Astrocyte (in vitro differentiated cells and primary cell): ENCODE measurements around the gene MBTD1. TPM values are rescaled to one million over a fixed set of nuclear protein-coding genes. Genes with fewer than 3 reads are reported as not detected.

ENCODE experiments used
- DNase-seq: peaks from one replicate; pipeline ENCODE4 v3.0.0-alpha.2; 2010; ENCODE audit warnings: low read depth
- FAIRE-seq: peaks from 2 replicates; lab custom pipeline; 2011; peaks lifted over from hg19 to GRCh38; lab: Jason Lieb, UNC
- H2AFZ ChIP-seq: 2 replicates; pipeline ENCODE4 v1.6.0; 2012; ENCODE audit warnings: low read depth, low read length, inconsistent platforms
- H3K27ac ChIP-seq: 2 replicates; pipeline ENCODE4 v1.5.1; 2011; ENCODE audit warnings: low read depth, low read length, inconsistent platforms
- H3K27me3 ChIP-seq: 2 replicates; pipeline ENCODE4 v1.6.0; 2011; ENCODE audit warnings: low read length, inconsistent platforms; ENCODE audit not compliant: insufficient read depth
- H3K36me3 ChIP-seq: 2 replicates; pipeline ENCODE4 v1.5.1; 2011; ENCODE audit warnings: low read length, inconsistent platforms; ENCODE audit not compliant: insufficient read depth
- H3K4me1 ChIP-seq: 2 replicates; pipeline ENCODE4 v1.5.1; 2011; ENCODE audit warnings: low read length, inconsistent platforms; ENCODE audit not compliant: insufficient read depth
- H3K4me2 ChIP-seq: 2 replicates; pipeline ENCODE4 v1.6.0; 2012; ENCODE audit warnings: low read length, inconsistent platforms
- H3K4me3 ChIP-seq: 2 replicates; pipeline ENCODE4 v1.5.1; 2011; ENCODE audit warnings: low read depth, mild to moderate bottlenecking, low read length, inconsistent platforms; ENCODE audit not compliant: insufficient read depth
- H3K79me2 ChIP-seq: 2 replicates; pipeline ENCODE4 v1.6.0; 2012; ENCODE audit warnings: mild to moderate bottlenecking, low read length, inconsistent platforms; ENCODE audit not compliant: insufficient read depth
- H3K9ac ChIP-seq: 2 replicates; pipeline ENCODE4 v1.6.0; 2012; ENCODE audit warnings: mild to moderate bottlenecking, low read length, inconsistent platforms
- H3K9me3 ChIP-seq: 2 replicates; pipeline ENCODE4 v1.5.1; 2012; ENCODE audit warnings: low read depth, mild to moderate bottlenecking, low read length, inconsistent platforms; ENCODE audit not compliant: insufficient read depth
- H4K20me1 ChIP-seq: 2 replicates; pipeline ENCODE4 v1.6.0; 2012; ENCODE audit warnings: low read length, inconsistent platforms; ENCODE audit not compliant: insufficient read depth
- H3K27ac Mint-ChIP-seq: one replicate; pipeline ENCODE4 v1.8.0; 2021; ENCODE audit warnings: mild to moderate bottlenecking, mixed read lengths; ENCODE audit not compliant: unreplicated experiment
- H3K27me3 Mint-ChIP-seq: one replicate; pipeline ENCODE4 v1.8.0; 2021; ENCODE audit warnings: low read depth, mixed read lengths; ENCODE audit not compliant: unreplicated experiment
- H3K36me3 Mint-ChIP-seq: one replicate; pipeline ENCODE4 v1.8.0; 2021; ENCODE audit warnings: low read depth, mixed read lengths; ENCODE audit not compliant: unreplicated experiment
- H3K4me1 Mint-ChIP-seq: one replicate; pipeline ENCODE4 v1.8.0; 2021; ENCODE audit warnings: low read depth, mixed read lengths; ENCODE audit not compliant: unreplicated experiment
- H3K4me3 Mint-ChIP-seq: one replicate; pipeline ENCODE4 v1.8.0; 2021; ENCODE audit warnings: mild to moderate bottlenecking, moderate library complexity, mixed read lengths; ENCODE audit not compliant: unreplicated experiment
- H3K9me3 Mint-ChIP-seq: one replicate; pipeline ENCODE4 v1.8.0; 2021; ENCODE audit warnings: mild to moderate bottlenecking, mixed read lengths; ENCODE audit not compliant: unreplicated experiment
- CTCF ChIP-seq: IDR thresholded peaks from 2 replicates; pipeline ENCODE4 v1.5.1; 2011; ENCODE audit warnings: low read depth, mild to moderate bottlenecking, inconsistent platforms, low read length, moderate library complexity; ENCODE audit not compliant: insufficient read depth
- EZH2 ChIP-seq: IDR thresholded peaks from 2 replicates; pipeline ENCODE4 v1.6.1; 2012; ENCODE audit warnings: mild to moderate bottlenecking, low read length, inconsistent platforms; ENCODE audit not compliant: insufficient read depth
- total RNA-seq: library from RNA; stranded (reverse); gene quantifications from 2 replicates; pipeline ENCODE4 v1.2.1, GENCODE V29; 2021

MBTD1 gene
- total RNA-seq, 1 donor from 2014 or later = 11.1 TPM

- Mint-ChIP-seq H3K36me3 (peaks cover 7% of the 10 kb centered on the region), H3K27me3 (no peaks in the 10 kb centered on the region), H3K4me3 (no peak overlapping the region), H3K4me1 (peaks cover 14% of the 10 kb centered on the region), H3K9me3 (no peaks in the 10 kb centered on the region), H3K27ac (peak overlapping the region; percentile 21)
- TF ChIP-seq EZH2 (no peak), CTCF (no peak)
- Histone ChIP-seq H3K4me2 (peak overlapping the region; percentile 16), H3K79me2 (peaks cover 34% of the 10 kb centered on the region), H3K4me1 (no peaks in the 10 kb centered on the region), H3K9me3 (no peaks in the 10 kb centered on the region), H3K27me3 (no peaks in the 10 kb centered on the region), H4K20me1 (peaks cover 2% of the 10 kb centered on the region), H3K36me3 (no peaks in the 10 kb centered on the region), H3K27ac (no peak overlapping the region), H3K9ac (no peak overlapping the region), H2AFZ (no peak overlapping the region), H3K4me3 (no peak overlapping the region)
- FAIRE-seq (no peak), DNase-seq (no peak)
Observed at GRCh38 chr17:51251010-51251409, 8.8 kb downstream of the MBTD1 start.

GRCh38 chr17:51250314-51250840 is 9.5 kb downstream of the MBTD1 start:
- no peak for TF ChIP-seq CTCF
- TF ChIP-seq EZH2 = no peak
- Histone ChIP-seq H3K79me2 (peaks cover 28% of the 10 kb centered on the region), H2AFZ (no peak overlapping the region), H3K36me3 (no peaks in the 10 kb centered on the region), H3K27me3 (no peaks in the 10 kb centered on the region), H3K9me3 (no peaks in the 10 kb centered on the region), H4K20me1 (no peaks in the 10 kb centered on the region), H3K9ac (no peak overlapping the region), H3K27ac (no peak overlapping the region), H3K4me2 (no peak overlapping the region), H3K4me1 (no peaks in the 10 kb centered on the region), H3K4me3 (no peak overlapping the region)
- Mint-ChIP-seq H3K4me3 (no peak overlapping the region), H3K27ac (peak overlapping the region; percentile 21), H3K9me3 (no peaks in the 10 kb centered on the region), H3K27me3 (no peaks in the 10 kb centered on the region), H3K36me3 (peaks cover 7% of the 10 kb centered on the region), H3K4me1 (peaks cover 15% of the 10 kb centered on the region)
- DNase-seq (no peak), FAIRE-seq (no peak)

- Mint-ChIP-seq H3K27ac (no peak overlapping the region), H3K4me1 (peaks cover 8% of the 10 kb centered on the region), H3K27me3 (no peaks in the 10 kb centered on the region), H3K36me3 (no peaks in the 10 kb centered on the region), H3K4me3 (no peak overlapping the region), H3K9me3 (no peaks in the 10 kb centered on the region)
- no peaks in the 10 kb centered on the region for H4K20me1 ChIP-seq
- H3K9me3 ChIP-seq = no peaks in the 10 kb centered on the region
- TF ChIP-seq EZH2 (no peak), CTCF (no peak)
- H3K36me3 ChIP-seq = no peaks in the 10 kb centered on the region
- no peaks in the 10 kb centered on the region for H3K4me1 ChIP-seq
- no peak overlapping the region for H3K9ac ChIP-seq
- H3K4me3 ChIP-seq = no peak overlapping the region
- peak; percentile 34 for DNase-seq
- no peak overlapping the region for H3K27ac ChIP-seq
- H3K4me2 ChIP-seq = no peak overlapping the region
- peaks cover 14% of the 10 kb centered on the region for H3K79me2 ChIP-seq
- H3K27me3 ChIP-seq = no peaks in the 10 kb centered on the region
- FAIRE-seq = no peak
- no peak overlapping the region for H2AFZ ChIP-seq
Observed at GRCh38 chr17:51245535-51245934, 14.3 kb downstream of the MBTD1 start.
